ENCODE data around the gene SPATA31D1.
"Not testable (repeated sequence)": the region's sequence is repeated elsewhere in the genome, so short reads cannot be mapped to it uniquely, and the experiment has no call there.

Gene SPATA31D1

GRCh38 chr9:81988472-81988871, at the start of gene SPATA31D1:
Gene SPATA31D1 (plus strand): TSS chr9:81988772. CDS start chr9:81988819, 47 bp downstream.
- not testable (repeated sequence) for DNase-seq (ENCODE audit: low spot score)

GRCh38 chr9:81943393-81943792, 45.2 kb upstream of the SPATA31D1 start, which contains the start of gene SPATA31D3:
Gene SPATA31D3 (plus strand): TSS chr9:81943500. CDS start chr9:81943586, 86 bp downstream.
- not testable (repeated sequence) for DNase-seq (ENCODE audit: low spot score)

GRCh38 chr9:81948650-81949049, 39.9 kb upstream of the SPATA31D1 start:
- not testable (repeated sequence) for DNase-seq (ENCODE audit: low spot score)

GRCh38 chr9:81953096-81953495, 35.5 kb upstream of the SPATA31D1 start:
- DNase-seq (ENCODE audit: low spot score) = no peak

- no peak for DNase-seq (ENCODE audit: low spot score)
Observed at GRCh38 chr9:81955625-81956024, 32.9 kb upstream of the SPATA31D1 start.

GRCh38 chr9:81964218-81965171, 24.1 kb upstream of the SPATA31D1 start:
- DNase-seq (ENCODE audit: low spot score) = no peak

GRCh38 chr9:81968026-81968425, 20.5 kb upstream of the SPATA31D1 start:
- DNase-seq (ENCODE audit: low spot score) = no peak

GRCh38 chr9:81969971-81970370, 18.6 kb upstream of the SPATA31D1 start:
- DNase-seq (ENCODE audit: low spot score) = no peak

- no peak for DNase-seq (ENCODE audit: low spot score)
Observed at GRCh38 chr9:81971727-81972126, 16.8 kb upstream of the SPATA31D1 start.

GRCh38 chr9:81974764-81975163, 13.8 kb upstream of the SPATA31D1 start:
- no peak for DNase-seq (ENCODE audit: low spot score)

GRCh38 chr9:81976351-81976750, 12.2 kb upstream of the SPATA31D1 start:
- DNase-seq (ENCODE audit: low spot score) = no peak

GRCh38 chr9:81979196-81979595, 9.4 kb upstream of the SPATA31D1 start:
- no peak for DNase-seq (ENCODE audit: low spot score)

GRCh38 chr9:81980568-81980967, 8.0 kb upstream of the SPATA31D1 start:
- no peak for DNase-seq (ENCODE audit: low spot score)

GRCh38 chr9:81981883-81982282, 6.7 kb upstream of the SPATA31D1 start:
- no peak for DNase-seq (ENCODE audit: low spot score)

- no peak for DNase-seq (ENCODE audit: low spot score)
Observed at GRCh38 chr9:81984928-81985327, 3.6 kb upstream of the SPATA31D1 start.

GRCh38 chr9:81986051-81986450, 2.5 kb upstream of the SPATA31D1 start:
- DNase-seq (ENCODE audit: low spot score) = no peak

- DNase-seq (ENCODE audit: low spot score) = no peak
Observed at GRCh38 chr9:81989700-81990099, 1.1 kb downstream of the SPATA31D1 start.

GRCh38 chr9:81993656-81994055, 5.1 kb downstream of the SPATA31D1 start:
- DNase-seq (ENCODE audit: low spot score) = no peak

GRCh38 chr9:81999806-82000205, 11.2 kb downstream of the SPATA31D1 start:
- DNase-seq (ENCODE audit: low spot score) = no peak

- DNase-seq (ENCODE audit: low spot score) = no peak
Observed at GRCh38 chr9:82010711-82011110, 22.1 kb downstream of the SPATA31D1 start.

- no peak for DNase-seq (ENCODE audit: low spot score)
Observed at GRCh38 chr9:82011133-82011532, 22.6 kb downstream of the SPATA31D1 start.

- no peak for DNase-seq (ENCODE audit: low spot score)
Observed at GRCh38 chr9:82012276-82012675, 23.7 kb downstream of the SPATA31D1 start.

GRCh38 chr9:82020331-82020730, 31.8 kb downstream of the SPATA31D1 start:
- DNase-seq (ENCODE audit: low spot score) = no peak

GRCh38 chr9:82021198-82021597, 32.6 kb downstream of the SPATA31D1 start:
- no peak for DNase-seq (ENCODE audit: low spot score)
